ENCODE measurements around the gene DTX2.
A peak's percentile ranks its signal among the peaks of the same experiment; 100 is the strongest.

DNA sequence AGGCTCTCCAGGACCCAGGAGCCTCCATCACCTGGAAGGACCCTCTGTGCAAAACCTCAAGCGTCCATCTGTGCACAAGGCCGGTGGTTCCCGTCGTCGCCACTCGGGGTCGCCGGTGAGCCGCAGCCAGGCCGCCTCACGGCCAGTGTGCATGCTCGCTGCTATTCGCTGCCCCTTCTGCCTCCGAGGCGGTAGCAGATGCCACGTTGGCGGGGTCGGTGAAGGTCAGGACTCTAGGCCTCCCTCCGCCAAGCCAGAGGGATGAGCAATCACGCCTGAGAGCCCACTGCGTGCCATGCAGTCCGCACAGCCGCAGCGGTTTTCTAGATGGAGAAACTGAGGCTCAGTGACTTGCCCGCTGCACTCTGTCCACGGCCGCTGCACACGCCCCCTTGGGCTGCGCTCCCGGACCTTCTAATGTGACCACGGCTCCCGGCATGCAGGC is 54.5 kb downstream of the DTX2 start:
- TF ChIP-seq, protein P1, sequence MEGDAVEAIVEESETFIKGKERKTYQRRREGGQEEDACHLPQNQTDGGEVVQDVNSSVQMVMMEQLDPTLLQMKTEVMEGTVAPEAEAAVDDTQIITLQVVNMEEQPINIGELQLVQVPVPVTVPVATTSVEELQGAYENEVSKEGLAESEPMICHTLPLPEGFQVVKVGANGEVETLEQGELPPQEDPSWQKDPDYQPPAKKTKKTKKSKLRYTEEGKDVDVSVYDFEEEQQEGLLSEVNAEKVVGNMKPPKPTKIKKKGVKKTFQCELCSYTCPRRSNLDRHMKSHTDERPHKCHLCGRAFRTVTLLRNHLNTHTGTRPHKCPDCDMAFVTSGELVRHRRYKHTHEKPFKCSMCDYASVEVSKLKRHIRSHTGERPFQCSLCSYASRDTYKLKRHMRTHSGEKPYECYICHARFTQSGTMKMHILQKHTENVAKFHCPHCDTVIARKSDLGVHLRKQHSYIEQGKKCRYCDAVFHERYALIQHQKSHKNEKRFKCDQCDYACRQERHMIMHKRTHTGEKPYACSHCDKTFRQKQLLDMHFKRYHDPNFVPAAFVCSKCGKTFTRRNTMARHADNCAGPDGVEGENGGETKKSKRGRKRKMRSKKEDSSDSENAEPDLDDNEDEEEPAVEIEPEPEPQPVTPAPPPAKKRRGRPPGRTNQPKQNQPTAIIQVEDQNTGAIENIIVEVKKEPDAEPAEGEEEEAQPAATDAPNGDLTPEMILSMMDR (conservative IDR thresholded peaks at IDR 0.05), result peak; percentile 72
- TF ChIP-seq EZH2 (IDR thresholded peaks at IDR 0.05; ENCODE audit: low read depth), result no peak

Data from PC-9 (cell line).